Mesothelial cell of epicardium (in vitro differentiated cells): ENCODE measurements around the gene TGFB2. TPM values are rescaled to one million over a fixed set of nuclear protein-coding genes. Genes with fewer than 3 reads are reported as not detected.

ENCODE experiments used
- DNase-seq, 2 experiments: peaks; one replicate each; pipeline ENCODE4 v3.0.0; 2021; ENCODE audit warnings: low spot score in 2 of 2; ENCODE audit not compliant: unreplicated experiment in 2 of 2
- H3K27ac Mint-ChIP-seq: 2 replicates; pipeline ENCODE4 v1.8.0; 2021; ENCODE audit warnings: mixed read lengths
- H3K27me3 Mint-ChIP-seq: 2 replicates; pipeline ENCODE4 v1.8.0; 2021; ENCODE audit warnings: low read depth, mixed read lengths
- H3K36me3 Mint-ChIP-seq: 2 replicates; pipeline ENCODE4 v1.8.0; 2021; ENCODE audit warnings: mixed read lengths
- H3K4me1 Mint-ChIP-seq: 2 replicates; pipeline ENCODE4 v1.8.0; 2021; ENCODE audit warnings: mixed read lengths
- H3K4me3 Mint-ChIP-seq: 2 replicates; pipeline ENCODE4 v1.8.0; 2021; ENCODE audit warnings: mild to moderate bottlenecking, moderate library complexity, mixed read lengths
- H3K9me3 Mint-ChIP-seq: 2 replicates; pipeline ENCODE4 v1.8.0; 2021; ENCODE audit warnings: mixed read lengths
- total RNA-seq: library from RNA; stranded (reverse); gene quantifications from 3 replicates; pipeline ENCODE4 v1.2.1, GENCODE V29; 2021
- TF ChIP-seq, protein P1 (sequence below): fragments of 200-600 bp; sonication (generic); IDR thresholded peaks from one replicate; pipeline ENCODE4 v1.5.0; 2021; ENCODE audit warnings: antibody characterized with exemption; ENCODE audit not compliant: unreplicated experiment

TGFB2 gene
- total RNA-seq, 1 donor from 2014 or later: 50.6 TPM

DNA sequence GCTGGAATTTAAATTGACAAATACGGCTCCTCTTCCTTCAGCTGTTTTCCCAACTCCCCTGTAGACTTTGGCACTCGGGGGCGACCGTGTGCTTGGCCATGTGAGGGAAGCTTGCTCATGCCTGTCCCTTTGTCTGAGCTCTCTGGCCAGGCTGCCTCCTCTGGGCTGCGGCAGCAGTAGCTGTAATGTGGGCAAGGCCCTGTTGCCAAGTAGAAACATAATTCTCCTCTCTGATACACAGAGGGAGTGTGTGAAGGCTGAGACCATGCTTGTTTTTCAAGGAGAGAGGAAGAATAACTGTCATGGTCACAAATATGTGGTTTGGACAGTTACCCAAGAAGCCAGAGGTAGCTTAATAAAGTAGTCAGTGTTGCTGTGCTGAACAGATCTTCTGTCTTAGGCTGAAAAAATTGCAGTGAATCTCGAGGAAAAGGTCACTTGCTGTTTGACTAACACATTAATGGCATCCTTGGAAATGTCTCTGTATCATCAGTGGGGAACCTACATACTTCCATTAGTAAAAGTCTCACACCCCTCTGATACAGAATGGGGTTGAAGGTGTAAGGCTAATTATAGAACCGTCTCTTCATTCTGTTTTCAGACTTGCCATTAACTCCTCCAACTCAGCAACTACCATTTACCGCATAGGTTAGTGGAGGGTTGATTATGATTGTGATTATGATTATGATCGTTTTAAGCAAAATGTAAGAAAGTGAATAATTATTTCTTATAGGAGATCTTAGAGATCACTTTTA lies 94.6 kb downstream of the TGFB2 start:
- peaks cover 30% of the 10 kb centered on the region for H3K36me3 Mint-ChIP-seq
- TF ChIP-seq, protein P1, sequence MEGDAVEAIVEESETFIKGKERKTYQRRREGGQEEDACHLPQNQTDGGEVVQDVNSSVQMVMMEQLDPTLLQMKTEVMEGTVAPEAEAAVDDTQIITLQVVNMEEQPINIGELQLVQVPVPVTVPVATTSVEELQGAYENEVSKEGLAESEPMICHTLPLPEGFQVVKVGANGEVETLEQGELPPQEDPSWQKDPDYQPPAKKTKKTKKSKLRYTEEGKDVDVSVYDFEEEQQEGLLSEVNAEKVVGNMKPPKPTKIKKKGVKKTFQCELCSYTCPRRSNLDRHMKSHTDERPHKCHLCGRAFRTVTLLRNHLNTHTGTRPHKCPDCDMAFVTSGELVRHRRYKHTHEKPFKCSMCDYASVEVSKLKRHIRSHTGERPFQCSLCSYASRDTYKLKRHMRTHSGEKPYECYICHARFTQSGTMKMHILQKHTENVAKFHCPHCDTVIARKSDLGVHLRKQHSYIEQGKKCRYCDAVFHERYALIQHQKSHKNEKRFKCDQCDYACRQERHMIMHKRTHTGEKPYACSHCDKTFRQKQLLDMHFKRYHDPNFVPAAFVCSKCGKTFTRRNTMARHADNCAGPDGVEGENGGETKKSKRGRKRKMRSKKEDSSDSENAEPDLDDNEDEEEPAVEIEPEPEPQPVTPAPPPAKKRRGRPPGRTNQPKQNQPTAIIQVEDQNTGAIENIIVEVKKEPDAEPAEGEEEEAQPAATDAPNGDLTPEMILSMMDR: no peak
- DNase-seq: no peak

DNA sequence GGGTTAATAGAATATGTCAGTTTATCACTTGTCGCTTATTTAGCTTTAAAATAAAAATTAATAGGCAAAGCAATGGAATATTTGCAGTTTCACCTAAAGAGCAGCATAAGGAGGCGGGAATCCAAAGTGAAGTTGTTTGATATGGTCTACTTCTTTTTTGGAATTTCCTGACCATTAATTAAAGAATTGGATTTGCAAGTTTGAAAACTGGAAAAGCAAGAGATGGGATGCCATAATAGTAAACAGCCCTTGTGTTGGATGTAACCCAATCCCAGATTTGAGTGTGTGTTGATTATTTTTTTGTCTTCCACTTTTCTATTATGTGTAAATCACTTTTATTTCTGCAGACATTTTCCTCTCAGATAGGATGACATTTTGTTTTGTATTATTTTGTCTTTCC lies 98.1 kb downstream of the TGFB2 start:
- peaks cover 23% of the 10 kb centered on the region for H3K4me1 Mint-ChIP-seq
- H3K4me3 Mint-ChIP-seq: no peak overlapping the region
- no peaks in the 10 kb centered on the region for H3K9me3 Mint-ChIP-seq
- DNase-seq: no peak
- TF ChIP-seq, protein P1: no peak
- peaks cover 11% of the 10 kb centered on the region for H3K36me3 Mint-ChIP-seq
- no peaks in the 10 kb centered on the region for H3K27me3 Mint-ChIP-seq
- no peak overlapping the region for H3K27ac Mint-ChIP-seq

More for the DNA sequence above, 94.6 kb downstream of the TGFB2 start:
- no peaks in the 10 kb centered on the region for H3K27me3 Mint-ChIP-seq
- H3K27ac Mint-ChIP-seq: peak overlapping the region; percentile 39
- H3K9me3 Mint-ChIP-seq: no peaks in the 10 kb centered on the region
- peaks cover 22% of the 10 kb centered on the region for H3K4me1 Mint-ChIP-seq
- no peak overlapping the region for H3K4me3 Mint-ChIP-seq

DNA sequence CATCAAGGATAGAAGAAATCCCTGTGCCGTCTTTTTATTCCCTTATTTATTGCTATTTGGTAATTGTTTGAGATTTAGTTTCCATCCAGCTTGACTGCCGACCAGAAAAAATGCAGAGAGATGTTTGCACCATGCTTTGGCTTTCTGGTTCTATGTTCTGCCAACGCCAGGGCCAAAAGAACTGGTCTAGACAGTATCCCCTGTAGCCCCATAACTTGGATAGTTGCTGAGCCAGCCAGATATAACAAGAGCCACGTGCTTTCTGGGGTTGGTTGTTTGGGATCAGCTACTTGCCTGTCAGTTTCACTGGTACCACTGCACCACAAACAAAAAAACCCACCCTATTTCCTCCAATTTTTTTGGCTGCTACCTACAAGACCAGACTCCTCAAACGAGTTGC lies 99.0 kb downstream of the TGFB2 start:
- TF ChIP-seq, protein P1: no peak
- Mint-ChIP-seq H3K4me3 (no peak overlapping the region), H3K4me1 (peaks cover 19% of the 10 kb centered on the region), H3K27ac (no peak overlapping the region), H3K27me3 (no peaks in the 10 kb centered on the region), H3K36me3 (peaks cover 7% of the 10 kb centered on the region), H3K9me3 (peaks cover 8% of the 10 kb centered on the region)
- no peak for DNase-seq

DNA sequence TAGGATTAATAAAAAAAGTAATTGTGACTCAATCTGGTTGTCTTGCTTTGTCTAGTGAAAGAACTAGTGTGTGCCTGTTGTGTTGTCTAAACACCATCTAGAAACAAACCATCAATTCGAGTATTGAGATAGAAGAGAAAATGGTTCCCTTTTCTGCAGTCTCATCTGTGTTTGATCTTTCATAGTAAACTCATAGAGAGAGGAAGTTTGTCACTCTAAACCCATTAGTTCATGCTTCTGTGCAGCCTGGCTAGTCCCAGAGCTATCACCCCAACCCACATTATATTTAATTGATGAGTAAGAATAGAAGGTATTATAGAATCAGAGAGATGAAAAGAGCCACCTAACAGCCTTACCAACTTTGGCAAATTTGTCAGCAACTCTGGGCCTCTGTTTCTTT lies 99.5 kb downstream of the TGFB2 start:
- TF ChIP-seq, protein P1: no peak
- no peak overlapping the region for H3K27ac Mint-ChIP-seq
- DNase-seq: no peak
- peaks cover 10% of the 10 kb centered on the region for H3K9me3 Mint-ChIP-seq
- H3K36me3 Mint-ChIP-seq: peaks cover 6% of the 10 kb centered on the region
- no peak overlapping the region for H3K4me3 Mint-ChIP-seq
- peaks cover 16% of the 10 kb centered on the region for H3K4me1 Mint-ChIP-seq
- H3K27me3 Mint-ChIP-seq: no peaks in the 10 kb centered on the region

DNA sequence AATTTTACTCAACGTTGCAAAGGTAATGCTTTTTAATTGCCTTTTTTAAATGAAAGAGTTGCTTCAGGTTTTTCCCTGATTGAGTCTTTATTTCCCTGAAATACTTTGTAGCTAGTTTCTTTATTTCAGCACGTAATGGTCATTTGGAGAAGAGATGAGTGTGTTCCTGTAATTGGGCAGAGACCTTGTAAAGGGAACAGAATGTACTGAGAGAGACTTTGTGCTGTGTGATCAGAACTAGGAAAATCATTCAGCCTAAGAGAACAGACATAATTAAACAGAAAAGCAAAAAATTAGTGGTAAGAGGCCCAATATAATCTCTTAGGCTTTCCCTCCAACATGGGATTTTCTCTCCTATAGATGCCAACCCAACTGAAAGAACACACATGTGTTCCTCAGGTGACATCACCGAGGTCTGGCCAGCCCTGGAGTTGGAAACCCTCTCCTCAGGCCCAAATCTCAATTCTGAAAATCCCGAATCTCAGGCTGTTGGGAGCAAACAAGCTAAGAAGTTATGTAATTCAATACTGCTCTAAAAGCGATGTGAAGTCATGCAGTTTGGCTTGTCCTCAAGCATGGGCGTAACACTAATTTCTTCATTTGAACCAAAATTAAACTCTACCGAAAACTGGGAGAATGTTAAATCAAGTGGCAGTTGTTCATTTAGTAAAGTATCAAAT lies 102.0 kb downstream of the TGFB2 start:
- DNase-seq: no peak
- TF ChIP-seq, protein P1: no peak
- Mint-ChIP-seq H3K27me3 (no peaks in the 10 kb centered on the region), H3K36me3 (peaks cover 4% of the 10 kb centered on the region), H3K4me3 (no peak overlapping the region), H3K4me1 (peaks cover 10% of the 10 kb centered on the region), H3K27ac (no peak overlapping the region), H3K9me3 (peaks cover 10% of the 10 kb centered on the region)
